Fibroblast of mammary gland (primary cell): Measurements from ENCODE around the gene NCOR1.

Experiments used
- DNase-seq: peaks from one replicate; pipeline ENCODE4 v3.0.0-alpha.2; 2010; ENCODE audit warnings: low read depth
- H3K4me3 ChIP-seq: 2 replicates; pipeline ENCODE4 v1.5.1; 2011; ENCODE audit warnings: low read depth, mild to moderate bottlenecking, low read length, moderate library complexity; ENCODE audit not compliant: control insufficient read depth
- TF ChIP-seq, protein P1 (sequence below): conservative IDR thresholded peaks from 2 replicates; pipeline ENCODE4 v1.5.1; 2011; ENCODE audit warnings: low read depth, low read length, inconsistent platforms; ENCODE audit not compliant: control insufficient read depth, insufficient read depth

Gene NCOR1

DNA sequence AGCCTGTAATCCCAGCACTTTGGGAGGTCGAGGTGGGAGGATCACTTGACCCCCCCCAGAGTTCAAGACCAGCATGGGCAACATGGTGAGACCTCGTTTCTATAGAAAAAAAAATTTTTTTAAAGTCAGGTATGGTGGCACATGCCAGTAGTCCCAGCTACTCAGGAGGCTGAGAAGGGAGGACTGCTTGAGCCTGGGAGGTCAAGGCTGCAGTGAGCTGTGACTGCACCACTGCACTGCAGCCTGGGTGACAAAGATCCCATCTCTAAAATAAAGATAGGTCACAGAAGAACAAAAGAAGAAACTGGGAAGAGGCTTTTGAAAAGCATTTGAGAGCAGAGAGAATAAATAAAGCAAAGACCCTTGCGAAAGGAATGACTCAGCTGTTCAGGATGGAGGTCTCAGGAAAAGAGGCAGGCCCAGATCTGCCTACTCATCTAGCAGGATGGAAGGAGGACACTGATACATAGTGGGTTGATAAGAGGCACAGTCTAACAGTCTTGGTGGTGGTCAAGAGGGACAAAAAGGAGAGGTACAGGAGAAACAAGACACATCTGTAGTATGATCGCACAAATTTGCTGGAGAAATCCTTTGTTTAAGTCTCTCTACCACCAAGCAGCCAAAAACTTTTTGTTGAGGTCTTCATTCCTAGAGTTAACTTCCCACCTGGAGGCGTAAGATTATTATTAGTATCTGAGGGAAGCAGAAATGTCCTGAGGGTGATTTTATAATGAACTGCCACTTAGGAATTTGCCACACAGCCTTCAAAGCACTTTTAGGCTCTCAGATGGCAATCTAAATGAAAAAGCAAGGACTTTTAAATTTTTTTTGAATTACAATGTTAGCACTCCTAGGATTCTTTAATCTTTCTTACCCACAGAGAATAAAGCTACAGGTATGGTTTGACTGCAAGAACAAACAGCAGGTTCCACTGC, 233.4 kb downstream of the NCOR1 start:
- H3K4me3 ChIP-seq = no peak overlapping the region
- DNase-seq = peak; percentile 67
- TF ChIP-seq, protein P1, sequence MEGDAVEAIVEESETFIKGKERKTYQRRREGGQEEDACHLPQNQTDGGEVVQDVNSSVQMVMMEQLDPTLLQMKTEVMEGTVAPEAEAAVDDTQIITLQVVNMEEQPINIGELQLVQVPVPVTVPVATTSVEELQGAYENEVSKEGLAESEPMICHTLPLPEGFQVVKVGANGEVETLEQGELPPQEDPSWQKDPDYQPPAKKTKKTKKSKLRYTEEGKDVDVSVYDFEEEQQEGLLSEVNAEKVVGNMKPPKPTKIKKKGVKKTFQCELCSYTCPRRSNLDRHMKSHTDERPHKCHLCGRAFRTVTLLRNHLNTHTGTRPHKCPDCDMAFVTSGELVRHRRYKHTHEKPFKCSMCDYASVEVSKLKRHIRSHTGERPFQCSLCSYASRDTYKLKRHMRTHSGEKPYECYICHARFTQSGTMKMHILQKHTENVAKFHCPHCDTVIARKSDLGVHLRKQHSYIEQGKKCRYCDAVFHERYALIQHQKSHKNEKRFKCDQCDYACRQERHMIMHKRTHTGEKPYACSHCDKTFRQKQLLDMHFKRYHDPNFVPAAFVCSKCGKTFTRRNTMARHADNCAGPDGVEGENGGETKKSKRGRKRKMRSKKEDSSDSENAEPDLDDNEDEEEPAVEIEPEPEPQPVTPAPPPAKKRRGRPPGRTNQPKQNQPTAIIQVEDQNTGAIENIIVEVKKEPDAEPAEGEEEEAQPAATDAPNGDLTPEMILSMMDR = no peak

DNA sequence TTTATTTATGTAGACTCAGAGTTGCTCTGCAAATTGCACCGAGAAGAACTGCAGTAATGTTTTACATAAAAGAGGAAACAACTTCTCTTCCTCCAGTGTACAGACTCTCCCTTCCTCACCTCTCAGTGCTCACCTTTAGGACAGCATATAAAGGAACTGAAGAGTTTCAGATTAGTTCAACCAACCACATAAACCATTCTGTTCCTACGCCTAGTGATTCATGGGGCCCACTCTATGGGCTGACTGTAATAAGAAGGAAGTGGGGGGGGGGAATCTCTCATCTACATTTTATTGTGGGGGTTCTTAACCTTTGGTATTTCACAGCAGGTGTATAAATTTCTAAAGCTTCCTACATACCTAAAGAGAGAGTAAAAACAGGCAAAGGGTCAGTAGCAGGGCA, 234.1 kb downstream of the NCOR1 start:
- no peak for DNase-seq
- TF ChIP-seq, protein P1 = no peak
- H3K4me3 ChIP-seq = no peak overlapping the region
